ENCODE measurements around the gene ITGB3. TPM values are rescaled to one million over a fixed set of nuclear protein-coding genes. Genes with fewer than 3 reads are reported as not detected.

ITGB3 gene
- total and polyA plus RNA-seq, 9 of the 15 experiments (the other 6 are each of a cell fraction or from before 2014, with no cell fraction given): 0.08 to 2.6 (median 0.62) TPM; not detected in 1

DNA sequence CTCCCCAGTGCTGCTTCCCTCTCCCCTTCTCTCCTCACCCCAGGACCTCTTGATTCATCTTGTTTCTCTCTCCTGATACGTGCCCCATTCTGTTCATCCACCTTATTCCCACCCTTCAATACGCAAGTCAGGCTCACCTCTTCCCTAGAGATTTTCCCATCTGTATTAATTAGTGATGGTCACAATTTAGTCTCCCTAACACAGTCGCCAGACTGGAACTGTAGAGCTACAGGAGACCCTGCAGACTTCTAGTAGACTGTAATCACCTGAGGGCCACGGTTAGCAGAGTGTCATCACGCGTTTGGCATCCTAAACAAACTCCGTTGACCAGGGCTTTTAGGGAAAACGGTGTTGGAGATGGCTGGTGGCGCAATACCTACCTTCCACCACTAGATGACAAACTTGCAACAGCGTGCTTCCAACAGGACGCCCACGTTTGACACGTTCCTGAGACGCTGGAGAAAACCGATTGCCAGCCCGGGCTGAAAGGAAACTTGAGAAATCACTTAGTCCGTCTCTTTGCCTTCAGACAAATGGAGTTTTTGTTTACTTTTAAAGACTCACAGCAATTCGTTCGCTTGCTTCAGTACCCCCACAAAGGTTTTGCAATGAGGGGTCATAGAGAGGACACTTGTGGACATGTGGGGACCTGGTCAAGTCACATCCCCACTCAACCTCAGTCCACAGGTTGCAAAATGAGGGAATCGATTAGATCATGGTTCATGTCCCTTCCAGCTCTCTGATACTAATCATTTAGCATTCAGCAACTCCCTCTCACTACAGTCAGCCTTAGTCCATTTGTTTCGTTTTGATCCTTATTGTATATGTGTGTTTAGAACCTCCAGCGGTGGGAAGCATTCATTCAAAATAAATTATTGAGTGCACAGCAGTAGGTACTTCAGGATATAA lies 23.8 kb upstream of the ITGB3 start (continued):
- no peak for TF ChIP-seq FOXA1 (IDR thresholded peaks at IDR 0.05; ENCODE audit: borderline replicate concordance)
- peak; percentile 75 for TF ChIP-seq MYC (IDR thresholded peaks at IDR 0.05; ENCODE audit: low read depth, low read length)
- no peak for TF ChIP-seq MYC (CRISPR knock-in tag; IDR thresholded peaks at IDR 0.05; ENCODE audit: borderline replicate concordance, low read depth)
- peak; percentile 15; the same call in 1 of the 2 replicates for TF ChIP-seq RAD51 (IDR thresholded peaks at IDR 0.05; ENCODE audit: borderline replicate concordance, low read depth)
- TF ChIP-seq, protein P1, sequence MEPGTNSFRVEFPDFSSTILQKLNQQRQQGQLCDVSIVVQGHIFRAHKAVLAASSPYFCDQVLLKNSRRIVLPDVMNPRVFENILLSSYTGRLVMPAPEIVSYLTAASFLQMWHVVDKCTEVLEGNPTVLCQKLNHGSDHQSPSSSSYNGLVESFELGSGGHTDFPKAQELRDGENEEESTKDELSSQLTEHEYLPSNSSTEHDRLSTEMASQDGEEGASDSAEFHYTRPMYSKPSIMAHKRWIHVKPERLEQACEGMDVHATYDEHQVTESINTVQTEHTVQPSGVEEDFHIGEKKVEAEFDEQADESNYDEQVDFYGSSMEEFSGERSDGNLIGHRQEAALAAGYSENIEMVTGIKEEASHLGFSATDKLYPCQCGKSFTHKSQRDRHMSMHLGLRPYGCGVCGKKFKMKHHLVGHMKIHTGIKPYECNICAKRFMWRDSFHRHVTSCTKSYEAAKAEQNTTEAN (CRISPR knock-in tag; IDR thresholded peaks at IDR 0.05): no peak
- peak; percentile 30; the same call in 1 of the 2 replicates for TF ChIP-seq EP300 (IDR thresholded peaks at IDR 0.05; ENCODE audit: low read length)
- TF ChIP-seq RAD21 (CRISPR knock-in tag; conservative IDR thresholded peaks at IDR 0.05 in 1 of 2, IDR thresholded peaks at IDR 0.05 in 1 of 2): peak; percentile 99 to 100
- peak; percentile 36; the same call in 1 of the 2 replicates for TF ChIP-seq MAFK (IDR thresholded peaks at IDR 0.05; ENCODE audit: low read length)
- TF ChIP-seq CEBPG (CRISPR knock-in tag; IDR thresholded peaks at IDR 0.05): peak; percentile 90
- TF ChIP-seq CEBPG (tag; conservative IDR thresholded peaks at IDR 0.05 in 1 of 2, IDR thresholded peaks at IDR 0.05 in 1 of 2): peak; percentile 88 to 91
- peak; percentile 69; the same call in 1 of the 2 replicates for TF ChIP-seq MECOM (CRISPR knock-in tag; IDR thresholded peaks at IDR 0.05)
- peak; percentile 49; the same call in 1 of the 2 replicates for TF ChIP-seq HDAC2 (IDR thresholded peaks at IDR 0.05)
- TF ChIP-seq BHLHE40 (IDR thresholded peaks at IDR 0.05; ENCODE audit: low read length): peak; percentile 87
- TF ChIP-seq ZNF24 (IDR thresholded peaks at IDR 0.05): peak; percentile 79
- TF ChIP-seq ZNF76 (CRISPR knock-in tag; IDR thresholded peaks at IDR 0.05; ENCODE audit: borderline replicate concordance): no peak
- TF ChIP-seq MTA3 (IDR thresholded peaks at IDR 0.05; ENCODE audit: borderline replicate concordance): peak; percentile 63; the same call in 1 of the 2 replicates
- TF ChIP-seq, protein P2, sequence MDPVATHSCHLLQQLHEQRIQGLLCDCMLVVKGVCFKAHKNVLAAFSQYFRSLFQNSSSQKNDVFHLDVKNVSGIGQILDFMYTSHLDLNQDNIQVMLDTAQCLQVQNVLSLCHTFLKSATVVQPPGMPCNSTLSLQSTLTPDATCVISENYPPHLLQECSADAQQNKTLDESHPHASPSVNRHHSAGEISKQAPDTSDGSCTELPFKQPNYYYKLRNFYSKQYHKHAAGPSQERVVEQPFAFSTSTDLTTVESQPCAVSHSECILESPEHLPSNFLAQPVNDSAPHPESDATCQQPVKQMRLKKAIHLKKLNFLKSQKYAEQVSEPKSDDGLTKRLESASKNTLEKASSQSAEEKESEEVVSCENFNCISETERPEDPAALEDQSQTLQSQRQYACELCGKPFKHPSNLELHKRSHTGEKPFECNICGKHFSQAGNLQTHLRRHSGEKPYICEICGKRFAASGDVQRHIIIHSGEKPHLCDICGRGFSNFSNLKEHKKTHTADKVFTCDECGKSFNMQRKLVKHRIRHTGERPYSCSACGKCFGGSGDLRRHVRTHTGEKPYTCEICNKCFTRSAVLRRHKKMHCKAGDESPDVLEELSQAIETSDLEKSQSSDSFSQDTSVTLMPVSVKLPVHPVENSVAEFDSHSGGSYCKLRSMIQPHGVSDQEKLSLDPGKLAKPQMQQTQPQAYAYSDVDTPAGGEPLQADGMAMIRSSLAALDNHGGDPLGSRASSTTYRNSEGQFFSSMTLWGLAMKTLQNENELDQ (CRISPR knock-in tag; IDR thresholded peaks at IDR 0.05; ENCODE audit: borderline replicate concordance): 0 out of 2 replicates have a peak, but pooled peaks have one; percentile 54
- TF ChIP-seq CBFB (CRISPR knock-in tag; IDR thresholded peaks at IDR 0.05): 0 out of 2 replicates have a peak, but pooled peaks have one; percentile 27
- TF ChIP-seq, protein P3, sequence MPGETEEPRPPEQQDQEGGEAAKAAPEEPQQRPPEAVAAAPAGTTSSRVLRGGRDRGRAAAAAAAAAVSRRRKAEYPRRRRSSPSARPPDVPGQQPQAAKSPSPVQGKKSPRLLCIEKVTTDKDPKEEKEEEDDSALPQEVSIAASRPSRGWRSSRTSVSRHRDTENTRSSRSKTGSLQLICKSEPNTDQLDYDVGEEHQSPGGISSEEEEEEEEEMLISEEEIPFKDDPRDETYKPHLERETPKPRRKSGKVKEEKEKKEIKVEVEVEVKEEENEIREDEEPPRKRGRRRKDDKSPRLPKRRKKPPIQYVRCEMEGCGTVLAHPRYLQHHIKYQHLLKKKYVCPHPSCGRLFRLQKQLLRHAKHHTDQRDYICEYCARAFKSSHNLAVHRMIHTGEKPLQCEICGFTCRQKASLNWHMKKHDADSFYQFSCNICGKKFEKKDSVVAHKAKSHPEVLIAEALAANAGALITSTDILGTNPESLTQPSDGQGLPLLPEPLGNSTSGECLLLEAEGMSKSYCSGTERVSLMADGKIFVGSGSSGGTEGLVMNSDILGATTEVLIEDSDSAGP (CRISPR knock-in tag; IDR thresholded peaks at IDR 0.05): no peak
- TF ChIP-seq, protein P4, sequence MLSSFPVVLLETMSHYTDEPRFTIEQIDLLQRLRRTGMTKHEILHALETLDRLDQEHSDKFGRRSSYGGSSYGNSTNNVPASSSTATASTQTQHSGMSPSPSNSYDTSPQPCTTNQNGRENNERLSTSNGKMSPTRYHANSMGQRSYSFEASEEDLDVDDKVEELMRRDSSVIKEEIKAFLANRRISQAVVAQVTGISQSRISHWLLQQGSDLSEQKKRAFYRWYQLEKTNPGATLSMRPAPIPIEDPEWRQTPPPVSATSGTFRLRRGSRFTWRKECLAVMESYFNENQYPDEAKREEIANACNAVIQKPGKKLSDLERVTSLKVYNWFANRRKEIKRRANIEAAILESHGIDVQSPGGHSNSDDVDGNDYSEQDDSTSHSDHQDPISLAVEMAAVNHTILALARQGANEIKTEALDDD (IDR thresholded peaks at IDR 0.05): peak; percentile 32; the same call in 1 of the 2 replicates
- peak; percentile 21; the same call in 1 of the 2 replicates for TF ChIP-seq ARID1B (IDR thresholded peaks at IDR 0.05)
- TF ChIP-seq HLTF (IDR thresholded peaks at IDR 0.05): 0 out of 2 replicates have a peak, but pooled peaks have one; percentile 42
